Measurements from ENCODE around the gene PSMA6.

DNA sequence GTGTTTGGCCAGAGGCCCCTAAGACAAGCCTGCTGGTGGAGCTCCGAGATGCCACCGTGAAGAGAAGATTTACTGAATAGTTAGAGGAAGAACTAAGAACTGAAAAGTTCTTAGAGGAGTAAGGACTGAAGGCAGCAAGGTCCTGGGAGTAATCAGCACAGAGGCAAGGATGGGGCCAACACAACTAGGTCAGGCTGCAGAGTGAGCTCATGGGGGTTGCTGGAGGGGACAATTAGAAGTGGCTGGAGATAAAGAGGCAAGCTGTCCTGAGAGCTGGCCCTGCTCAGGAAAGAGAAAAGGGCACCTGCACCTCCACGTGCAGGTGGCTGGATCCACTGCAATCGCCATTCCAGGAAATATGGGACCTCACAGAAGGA lies 59.7 kb downstream of the PSMA6 start:
- TF ChIP-seq, protein P1, sequence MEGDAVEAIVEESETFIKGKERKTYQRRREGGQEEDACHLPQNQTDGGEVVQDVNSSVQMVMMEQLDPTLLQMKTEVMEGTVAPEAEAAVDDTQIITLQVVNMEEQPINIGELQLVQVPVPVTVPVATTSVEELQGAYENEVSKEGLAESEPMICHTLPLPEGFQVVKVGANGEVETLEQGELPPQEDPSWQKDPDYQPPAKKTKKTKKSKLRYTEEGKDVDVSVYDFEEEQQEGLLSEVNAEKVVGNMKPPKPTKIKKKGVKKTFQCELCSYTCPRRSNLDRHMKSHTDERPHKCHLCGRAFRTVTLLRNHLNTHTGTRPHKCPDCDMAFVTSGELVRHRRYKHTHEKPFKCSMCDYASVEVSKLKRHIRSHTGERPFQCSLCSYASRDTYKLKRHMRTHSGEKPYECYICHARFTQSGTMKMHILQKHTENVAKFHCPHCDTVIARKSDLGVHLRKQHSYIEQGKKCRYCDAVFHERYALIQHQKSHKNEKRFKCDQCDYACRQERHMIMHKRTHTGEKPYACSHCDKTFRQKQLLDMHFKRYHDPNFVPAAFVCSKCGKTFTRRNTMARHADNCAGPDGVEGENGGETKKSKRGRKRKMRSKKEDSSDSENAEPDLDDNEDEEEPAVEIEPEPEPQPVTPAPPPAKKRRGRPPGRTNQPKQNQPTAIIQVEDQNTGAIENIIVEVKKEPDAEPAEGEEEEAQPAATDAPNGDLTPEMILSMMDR (IDR thresholded peaks at IDR 0.05; ENCODE audit: low read depth, low read length, poor library complexity, severe bottlenecking) = no peak
- TF ChIP-seq EZH2phosphoT487 (IDR thresholded peaks at IDR 0.05; ENCODE audit: borderline replicate concordance, low read length) = no peak

All from DOHH2 (cell line).